GM10266 (cell line): ENCODE results near the gene KCNB1.
A peak's percentile ranks its signal among the peaks of the same experiment; 100 is the strongest.

ENCODE experiments used
- DNase-seq: peaks from one replicate; pipeline ENCODE4 v3.0.0; 2012; ENCODE audit errors: extremely low spot score
- TF ChIP-seq, protein P1 (sequence below): IDR thresholded peaks from 2 replicates; pipeline ENCODE4 v1.5.1; 2012; ENCODE audit warnings: mild to moderate bottlenecking, low read depth; ENCODE audit not compliant: control insufficient read depth, insufficient read depth; ENCODE audit errors: missing control alignments

Gene KCNB1

GRCh38 chr20:49482621-49483017, at the start of gene KCNB1:
TSS of gene KCNB1 (minus strand) at chr20:49482668. CDS start at chr20:49482480, 188 bp downstream.
- TF ChIP-seq, protein P1, sequence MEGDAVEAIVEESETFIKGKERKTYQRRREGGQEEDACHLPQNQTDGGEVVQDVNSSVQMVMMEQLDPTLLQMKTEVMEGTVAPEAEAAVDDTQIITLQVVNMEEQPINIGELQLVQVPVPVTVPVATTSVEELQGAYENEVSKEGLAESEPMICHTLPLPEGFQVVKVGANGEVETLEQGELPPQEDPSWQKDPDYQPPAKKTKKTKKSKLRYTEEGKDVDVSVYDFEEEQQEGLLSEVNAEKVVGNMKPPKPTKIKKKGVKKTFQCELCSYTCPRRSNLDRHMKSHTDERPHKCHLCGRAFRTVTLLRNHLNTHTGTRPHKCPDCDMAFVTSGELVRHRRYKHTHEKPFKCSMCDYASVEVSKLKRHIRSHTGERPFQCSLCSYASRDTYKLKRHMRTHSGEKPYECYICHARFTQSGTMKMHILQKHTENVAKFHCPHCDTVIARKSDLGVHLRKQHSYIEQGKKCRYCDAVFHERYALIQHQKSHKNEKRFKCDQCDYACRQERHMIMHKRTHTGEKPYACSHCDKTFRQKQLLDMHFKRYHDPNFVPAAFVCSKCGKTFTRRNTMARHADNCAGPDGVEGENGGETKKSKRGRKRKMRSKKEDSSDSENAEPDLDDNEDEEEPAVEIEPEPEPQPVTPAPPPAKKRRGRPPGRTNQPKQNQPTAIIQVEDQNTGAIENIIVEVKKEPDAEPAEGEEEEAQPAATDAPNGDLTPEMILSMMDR = no peak
- peak; percentile 77 for DNase-seq

- no peak for DNase-seq
- TF ChIP-seq, protein P1 = no peak
Observed at GRCh38 chr20:49529470-49529869, 47.0 kb upstream of the KCNB1 start.

DNA sequence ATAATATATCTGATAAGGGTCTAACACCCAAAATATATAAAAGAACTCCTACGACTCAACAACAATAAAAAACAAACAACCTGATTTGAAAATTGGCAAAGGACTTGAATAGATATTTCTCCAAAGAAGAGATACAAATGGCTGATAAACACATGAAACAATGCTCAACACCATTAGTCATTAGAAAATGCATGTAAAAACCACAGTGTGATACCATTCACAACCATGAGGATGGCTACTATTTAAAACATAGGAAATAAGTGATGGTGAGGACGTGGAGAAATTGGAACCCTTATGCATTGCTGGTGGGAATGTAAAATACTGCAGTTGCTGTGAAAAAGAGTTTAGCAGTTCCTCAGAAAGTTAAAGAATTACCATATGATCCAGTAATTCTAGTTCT, 44.1 kb upstream of the KCNB1 start:
- DNase-seq = no peak
- TF ChIP-seq, protein P1 = no peak

- DNase-seq = no peak
- TF ChIP-seq, protein P1 = no peak
Observed at GRCh38 chr20:49526056-49526455, 43.6 kb upstream of the KCNB1 start.

- TF ChIP-seq, protein P1 = no peak
- DNase-seq = no peak
Observed at GRCh38 chr20:49523767-49524360, 41.4 kb upstream of the KCNB1 start.

DNA sequence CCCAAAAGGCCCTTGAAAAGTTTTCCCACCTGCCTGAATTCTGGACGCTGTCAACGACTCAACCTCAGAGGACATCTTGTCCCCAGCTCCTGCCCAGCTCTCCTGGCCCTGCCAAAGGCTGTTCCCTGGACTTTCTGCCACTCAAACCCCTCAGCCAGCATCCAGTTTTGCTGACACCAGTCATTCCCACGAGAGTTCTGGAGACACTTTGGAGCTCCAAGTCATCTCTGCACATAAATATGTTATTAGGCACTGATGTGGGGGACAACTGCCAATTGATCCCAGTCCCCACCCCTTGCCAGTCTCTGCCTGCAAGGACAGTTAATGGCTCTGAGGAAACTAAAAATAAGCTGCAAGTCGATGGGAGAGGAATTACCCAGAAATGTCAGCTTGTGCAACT, 38.9 kb upstream of the KCNB1 start:
- no peak for DNase-seq
- TF ChIP-seq, protein P1 = no peak

GRCh38 chr20:49519777-49520359, 37.4 kb upstream of the KCNB1 start:
- DNase-seq = no peak
- TF ChIP-seq, protein P1 = no peak
